SK-N-SH (cell line): Measurements from ENCODE around the gene PREB.

ENCODE experiments used
- CHD2 ChIP-seq: fragments of 150-350 bp; IDR thresholded peaks from 2 replicates; pipeline ENCODE4 v1.6.1; 2018; ENCODE audit warnings: low read length; ENCODE audit not compliant: partially characterized antibody
- EP300 ChIP-seq, 2 experiments: IDR thresholded peaks; 2 replicates each; pipeline versions ENCODE4 v1.4.0 to v1.6.1; 2012; ENCODE audit warnings: borderline replicate concordance in 1 of 2, low read depth in 1 of 2, low read length in 1 of 2
- EZH2phosphoT487 ChIP-seq: fragments of 200-600 bp; sonication (generic); IDR thresholded peaks from 2 replicates; pipeline ENCODE4 v1.6.1; 2017; ENCODE audit warnings: low read depth, mixed run types, mild to moderate bottlenecking, antibody characterized with exemption, moderate library complexity, borderline replicate concordance
- FOXM1 ChIP-seq: IDR thresholded peaks from 2 replicates; pipeline ENCODE4 v1.4.0; 2012; ENCODE audit warnings: low read depth, mild to moderate bottlenecking
- GABPA ChIP-seq: IDR thresholded peaks from 2 replicates; pipeline ENCODE4 v1.4.0; 2012; ENCODE audit warnings: low read depth, mild to moderate bottlenecking
- POLR2AphosphoS5 ChIP-seq: IDR thresholded peaks from 2 replicates; pipeline ENCODE4 v1.6.1; 2012; ENCODE audit warnings: low read depth, low read length
- RAD21 ChIP-seq: IDR thresholded peaks from 2 replicates; pipeline ENCODE4 v1.6.1; 2012; ENCODE audit warnings: mild to moderate bottlenecking, low read length
- RCOR1 ChIP-seq: fragments of 150-350 bp; IDR thresholded peaks from 2 replicates; pipeline ENCODE4 v1.6.1; 2017; ENCODE audit warnings: antibody characterized with exemption, low read length
- RXRA ChIP-seq: IDR thresholded peaks from 2 replicates; pipeline ENCODE4 v1.4.0; 2012; ENCODE audit warnings: low read depth, mild to moderate bottlenecking, borderline replicate concordance
- YY1 ChIP-seq: IDR thresholded peaks from 2 replicates; pipeline ENCODE4 v1.4.0; 2012; ENCODE audit warnings: low read depth, mild to moderate bottlenecking
- TF ChIP-seq, protein P1 (sequence below): IDR thresholded peaks from 2 replicates; pipeline ENCODE4 v1.4.0; 2012; ENCODE audit warnings: low read depth
- TF ChIP-seq, protein P2 (sequence below): fragments of 200-600 bp; sonication (generic); IDR thresholded peaks from 2 replicates; pipeline ENCODE4 v1.6.1; 2017; ENCODE audit warnings: antibody characterized with exemption, mild to moderate bottlenecking, moderate library complexity

- no peak for TF ChIP-seq EP300 (IDR thresholded peaks at IDR 0.05; ENCODE audit: borderline replicate concordance in 1 of 2, low read depth in 1 of 2, low read length in 1 of 2)
- TF ChIP-seq, protein P1, sequence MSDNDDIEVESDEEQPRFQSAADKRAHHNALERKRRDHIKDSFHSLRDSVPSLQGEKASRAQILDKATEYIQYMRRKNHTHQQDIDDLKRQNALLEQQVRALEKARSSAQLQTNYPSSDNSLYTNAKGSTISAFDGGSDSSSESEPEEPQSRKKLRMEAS: no peak
- TF ChIP-seq, protein P2, sequence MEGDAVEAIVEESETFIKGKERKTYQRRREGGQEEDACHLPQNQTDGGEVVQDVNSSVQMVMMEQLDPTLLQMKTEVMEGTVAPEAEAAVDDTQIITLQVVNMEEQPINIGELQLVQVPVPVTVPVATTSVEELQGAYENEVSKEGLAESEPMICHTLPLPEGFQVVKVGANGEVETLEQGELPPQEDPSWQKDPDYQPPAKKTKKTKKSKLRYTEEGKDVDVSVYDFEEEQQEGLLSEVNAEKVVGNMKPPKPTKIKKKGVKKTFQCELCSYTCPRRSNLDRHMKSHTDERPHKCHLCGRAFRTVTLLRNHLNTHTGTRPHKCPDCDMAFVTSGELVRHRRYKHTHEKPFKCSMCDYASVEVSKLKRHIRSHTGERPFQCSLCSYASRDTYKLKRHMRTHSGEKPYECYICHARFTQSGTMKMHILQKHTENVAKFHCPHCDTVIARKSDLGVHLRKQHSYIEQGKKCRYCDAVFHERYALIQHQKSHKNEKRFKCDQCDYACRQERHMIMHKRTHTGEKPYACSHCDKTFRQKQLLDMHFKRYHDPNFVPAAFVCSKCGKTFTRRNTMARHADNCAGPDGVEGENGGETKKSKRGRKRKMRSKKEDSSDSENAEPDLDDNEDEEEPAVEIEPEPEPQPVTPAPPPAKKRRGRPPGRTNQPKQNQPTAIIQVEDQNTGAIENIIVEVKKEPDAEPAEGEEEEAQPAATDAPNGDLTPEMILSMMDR: no peak
- TF ChIP-seq EZH2phosphoT487: no peak
- TF ChIP-seq RCOR1: no peak
- no peak for TF ChIP-seq GABPA
- TF ChIP-seq CHD2: no peak
- no peak for TF ChIP-seq RXRA
- TF ChIP-seq RAD21: no peak
- no peak for TF ChIP-seq YY1
- no peak for TF ChIP-seq FOXM1
- no peak for TF ChIP-seq POLR2AphosphoS5
Observed at GRCh38 chr2:27152102-27152795, 17.8 kb upstream of the PREB start.
